ENCODE results near the gene APOOL.

Gene APOOL

DNA sequence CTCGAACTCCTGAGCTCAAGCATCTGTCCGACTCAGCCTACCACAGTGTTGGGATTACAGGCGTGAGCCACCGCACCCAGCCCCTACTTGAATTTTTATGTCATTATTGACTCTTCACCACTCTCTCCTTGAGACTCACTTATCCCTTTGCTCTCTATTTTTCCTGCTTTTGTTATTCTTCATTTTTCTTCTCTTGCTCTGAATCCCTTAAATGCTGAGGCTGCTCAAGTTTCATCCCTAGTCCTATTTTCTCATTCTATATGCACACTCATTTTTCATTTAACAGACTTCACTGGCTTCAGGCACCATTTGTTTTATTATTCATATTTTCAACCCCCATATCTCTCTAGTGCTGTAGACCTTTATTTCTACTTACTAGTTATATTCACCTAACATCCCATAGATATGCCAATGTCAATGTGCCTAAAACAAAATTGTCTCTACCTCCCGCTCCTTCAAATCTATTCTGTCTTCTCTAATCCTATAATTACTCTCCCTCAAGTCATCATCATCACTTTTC is 85.7 kb downstream of the APOOL start:
- DNase-seq = no peak

DNA sequence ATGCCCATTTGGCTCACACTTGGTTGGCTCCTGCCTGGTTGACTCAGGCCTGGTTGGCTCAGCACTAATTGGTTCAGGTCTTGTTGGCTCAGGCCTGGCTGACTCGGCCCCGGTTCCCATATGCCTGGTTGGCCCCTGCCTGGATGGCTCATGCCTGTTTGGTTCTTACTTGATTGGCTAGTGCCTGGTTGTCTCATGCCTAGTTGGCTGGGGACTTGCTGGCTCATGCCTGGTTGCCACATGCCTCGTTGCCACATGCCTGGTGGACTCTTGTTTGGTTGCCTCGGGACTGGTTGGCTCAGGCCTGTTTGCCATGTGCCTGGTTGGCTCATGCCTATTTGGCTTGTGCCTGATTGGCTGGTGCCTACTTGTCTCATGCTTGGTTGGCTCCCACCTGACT is 103.7 kb downstream of the APOOL start:
- DNase-seq = no peak

- DNase-seq = no peak
Observed at GRCh38 chrX:85108165-85108564, 104.5 kb downstream of the APOOL start.

GRCh38 chrX:85109235-85109634 is 105.6 kb downstream of the APOOL start:
- DNase-seq = no peak

- no peak for DNase-seq
Observed at GRCh38 chrX:85111347-85111746, 107.7 kb downstream of the APOOL start.

- DNase-seq = no peak
Observed at GRCh38 chrX:85112293-85112692, 108.6 kb downstream of the APOOL start.

DNA sequence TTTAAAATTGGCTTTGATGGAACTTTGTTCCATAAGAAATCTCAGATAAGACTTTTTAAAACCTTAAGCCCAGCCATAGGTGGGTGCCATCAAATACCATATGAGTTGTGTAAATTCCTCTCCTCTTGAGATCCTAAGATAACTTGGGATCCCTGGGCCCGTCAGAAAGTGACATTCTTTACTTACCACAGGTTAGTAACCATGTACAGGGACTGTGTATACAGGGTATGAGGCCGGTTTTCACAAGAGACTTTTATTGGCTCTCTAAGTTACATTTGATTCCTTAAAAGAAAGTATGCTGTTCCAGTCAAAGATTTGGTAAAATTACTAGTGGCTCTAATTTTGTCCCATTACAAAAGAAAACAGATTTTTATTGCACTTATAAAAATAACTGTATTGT is 110.1 kb downstream of the APOOL start:
- no peak for DNase-seq

GRCh38 chrX:85114171-85114570 is 110.5 kb downstream of the APOOL start:
- DNase-seq = no peak

- DNase-seq = no peak
Observed at GRCh38 chrX:85114776-85115175, 111.1 kb downstream of the APOOL start.

- no peak for DNase-seq
Observed at GRCh38 chrX:85115252-85115651, 111.6 kb downstream of the APOOL start.

DNA sequence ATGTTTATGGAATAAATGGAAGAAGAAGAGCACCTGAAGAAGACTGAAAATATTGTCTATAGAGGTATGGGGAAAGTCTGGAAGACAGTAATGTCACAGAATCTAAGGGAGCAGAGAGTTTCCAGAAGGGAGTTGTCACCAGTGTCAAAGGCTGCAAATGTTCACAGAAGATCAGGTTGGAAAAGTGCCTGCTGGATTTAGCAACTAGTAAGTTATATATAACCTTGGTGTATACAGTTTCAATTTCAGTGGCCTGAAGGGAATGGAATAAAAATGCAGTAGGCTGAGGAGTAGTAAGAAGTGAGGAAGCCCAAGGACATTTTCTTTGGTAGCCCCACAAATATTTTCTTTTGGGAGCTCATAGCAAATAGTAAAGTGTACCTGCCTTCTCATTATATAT is 132.7 kb downstream of the APOOL start:
- DNase-seq = no peak

DNA sequence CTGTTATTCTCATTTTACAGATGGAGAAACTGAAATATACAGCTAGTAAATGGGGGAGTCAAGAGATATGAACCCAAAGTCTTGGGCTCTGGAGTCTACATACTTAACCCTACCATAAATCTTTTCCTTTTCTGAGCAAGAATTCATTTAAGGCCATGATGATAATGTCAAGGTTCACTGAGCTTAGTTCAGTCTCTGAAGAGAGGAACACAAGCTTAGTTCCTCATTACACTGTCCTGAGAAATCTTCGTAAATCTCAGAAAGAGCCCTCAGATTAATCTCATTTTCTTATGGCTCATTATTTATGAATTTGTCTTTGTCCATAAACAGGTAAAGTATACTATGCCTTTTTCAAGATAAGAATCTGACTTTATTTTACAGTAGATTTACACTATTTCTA is 135.7 kb downstream of the APOOL start:
- DNase-seq = no peak

DNA sequence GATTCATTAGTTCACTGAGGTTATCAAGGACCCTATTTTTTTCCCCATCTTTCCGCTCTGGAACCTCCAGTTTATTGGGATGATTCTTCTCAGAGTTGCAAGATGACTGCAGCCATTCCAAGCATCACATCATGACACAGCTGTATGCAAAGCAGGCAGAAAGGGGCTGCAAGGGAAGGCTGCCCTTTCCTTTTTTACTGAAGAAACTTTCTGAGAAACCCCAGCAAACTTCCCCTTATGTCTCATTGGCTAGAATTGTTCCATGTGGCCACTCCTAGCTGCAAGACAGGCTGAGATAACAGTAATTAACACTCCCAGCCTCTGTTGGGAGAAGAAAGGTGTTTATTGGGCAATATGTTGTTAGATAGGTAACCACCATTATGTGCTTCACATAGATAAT is 137.3 kb downstream of the APOOL start:
- no peak for DNase-seq
